Ishikawa (cell line): ENCODE results near the gene ASCC1.

Source experiments
- EGR1 ChIP-seq: IDR thresholded peaks from 2 replicates; pipeline ENCODE4 v1.6.1; 2012
- EP300 ChIP-seq: IDR thresholded peaks from 2 replicates; pipeline ENCODE4 v1.6.1; 2012; ENCODE audit warnings: borderline replicate concordance
- RAD21 ChIP-seq: IDR thresholded peaks from 2 replicates; pipeline ENCODE4 v1.6.1; 2012; ENCODE audit warnings: low read depth
- YY1 ChIP-seq: IDR thresholded peaks from 2 replicates; pipeline ENCODE4 v1.6.1; 2012; ENCODE audit warnings: low read depth
- TF ChIP-seq, protein P1 (sequence below): IDR thresholded peaks from 2 replicates; pipeline ENCODE4 v1.6.1; 2012; ENCODE audit warnings: low read depth, mild to moderate bottlenecking
- TF ChIP-seq, protein P2 (sequence below): IDR thresholded peaks from 2 replicates; pipeline ENCODE4 v1.6.1; 2012

DNA sequence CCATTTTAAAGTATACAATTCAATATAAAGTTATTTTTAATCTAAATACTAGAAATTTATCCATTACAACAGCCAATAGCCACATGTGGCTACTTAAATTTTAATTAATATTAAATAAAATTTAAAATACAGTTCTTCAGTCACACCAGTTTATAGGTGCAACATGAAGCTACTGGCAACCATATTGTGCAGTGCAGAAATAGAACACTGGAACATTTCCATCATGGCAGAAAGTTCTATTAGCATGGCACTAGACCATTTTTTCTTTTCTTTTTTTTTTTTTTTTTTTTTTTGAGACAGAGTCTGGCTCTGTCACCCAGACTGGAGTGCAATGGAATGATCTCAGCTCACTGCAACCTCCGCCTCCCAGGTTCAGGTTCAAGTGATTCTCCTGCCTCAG, 5.2 kb upstream of the ASCC1 start:
- TF ChIP-seq, protein P1, sequence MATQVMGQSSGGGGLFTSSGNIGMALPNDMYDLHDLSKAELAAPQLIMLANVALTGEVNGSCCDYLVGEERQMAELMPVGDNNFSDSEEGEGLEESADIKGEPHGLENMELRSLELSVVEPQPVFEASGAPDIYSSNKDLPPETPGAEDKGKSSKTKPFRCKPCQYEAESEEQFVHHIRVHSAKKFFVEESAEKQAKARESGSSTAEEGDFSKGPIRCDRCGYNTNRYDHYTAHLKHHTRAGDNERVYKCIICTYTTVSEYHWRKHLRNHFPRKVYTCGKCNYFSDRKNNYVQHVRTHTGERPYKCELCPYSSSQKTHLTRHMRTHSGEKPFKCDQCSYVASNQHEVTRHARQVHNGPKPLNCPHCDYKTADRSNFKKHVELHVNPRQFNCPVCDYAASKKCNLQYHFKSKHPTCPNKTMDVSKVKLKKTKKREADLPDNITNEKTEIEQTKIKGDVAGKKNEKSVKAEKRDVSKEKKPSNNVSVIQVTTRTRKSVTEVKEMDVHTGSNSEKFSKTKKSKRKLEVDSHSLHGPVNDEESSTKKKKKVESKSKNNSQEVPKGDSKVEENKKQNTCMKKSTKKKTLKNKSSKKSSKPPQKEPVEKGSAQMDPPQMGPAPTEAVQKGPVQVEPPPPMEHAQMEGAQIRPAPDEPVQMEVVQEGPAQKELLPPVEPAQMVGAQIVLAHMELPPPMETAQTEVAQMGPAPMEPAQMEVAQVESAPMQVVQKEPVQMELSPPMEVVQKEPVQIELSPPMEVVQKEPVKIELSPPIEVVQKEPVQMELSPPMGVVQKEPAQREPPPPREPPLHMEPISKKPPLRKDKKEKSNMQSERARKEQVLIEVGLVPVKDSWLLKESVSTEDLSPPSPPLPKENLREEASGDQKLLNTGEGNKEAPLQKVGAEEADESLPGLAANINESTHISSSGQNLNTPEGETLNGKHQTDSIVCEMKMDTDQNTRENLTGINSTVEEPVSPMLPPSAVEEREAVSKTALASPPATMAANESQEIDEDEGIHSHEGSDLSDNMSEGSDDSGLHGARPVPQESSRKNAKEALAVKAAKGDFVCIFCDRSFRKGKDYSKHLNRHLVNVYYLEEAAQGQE: no peak
- TF ChIP-seq EGR1 (no peak), EP300 (no peak), YY1 (no peak), RAD21 (no peak)
- TF ChIP-seq, protein P2, sequence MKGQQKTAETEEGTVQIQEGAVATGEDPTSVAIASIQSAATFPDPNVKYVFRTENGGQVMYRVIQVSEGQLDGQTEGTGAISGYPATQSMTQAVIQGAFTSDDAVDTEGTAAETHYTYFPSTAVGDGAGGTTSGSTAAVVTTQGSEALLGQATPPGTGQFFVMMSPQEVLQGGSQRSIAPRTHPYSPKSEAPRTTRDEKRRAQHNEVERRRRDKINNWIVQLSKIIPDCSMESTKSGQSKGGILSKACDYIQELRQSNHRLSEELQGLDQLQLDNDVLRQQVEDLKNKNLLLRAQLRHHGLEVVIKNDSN: no peak
